Neural cell (in vitro differentiated cells): ENCODE results near the gene GON4L. TPM values are rescaled to one million over a fixed set of nuclear protein-coding genes. Genes with fewer than 3 reads are reported as not detected.
"Not testable (repeated sequence)": the region's sequence is repeated elsewhere in the genome, so short reads cannot be mapped to it uniquely, and the experiment has no call there.

ENCODE experiments used
- H2AFZ ChIP-seq: fragments of 200-600, 300-800 bp; sonication (generic), shearing (Covaris generic); 2 replicates; pipeline ENCODE4 v1.6.0; 2014; ENCODE audit warnings: low read depth, mild to moderate bottlenecking, antibody characterized with exemption, low read length, moderate library complexity
- H3F3A ChIP-seq: fragments of 200-600 bp; shearing (Covaris generic); 2 replicates; pipeline ENCODE4 v1.6.1; 2016; ENCODE audit warnings: mild to moderate bottlenecking, moderate library complexity, mixed read lengths, antibody characterized with exemption, low read length; ENCODE audit not compliant: insufficient read depth, poor library complexity, severe bottlenecking
- H3K27ac ChIP-seq: fragments of 200-600, 300-800 bp; sonication (generic), shearing (Covaris generic); 2 replicates; pipeline ENCODE4 v1.5.1; 2014; ENCODE audit warnings: mild to moderate bottlenecking, low read length, moderate library complexity
- H3K27me3 ChIP-seq: fragments of 300-800, 200-600 bp; sonication (generic), shearing (Covaris generic); 2 replicates; pipeline ENCODE4 v1.6.0; 2014; ENCODE audit warnings: mild to moderate bottlenecking, low read depth, low read length, moderate library complexity; ENCODE audit not compliant: insufficient read depth
- H3K36me3 ChIP-seq: fragments of 300-800, 200-600 bp; sonication (generic), shearing (Covaris generic); 2 replicates; pipeline ENCODE4 v1.5.1; 2014; ENCODE audit warnings: mild to moderate bottlenecking, antibody characterized with exemption, low read length, moderate library complexity; ENCODE audit not compliant: insufficient read depth
- H3K4me2 ChIP-seq: fragments of 300-800, 200-600 bp; sonication (generic), shearing (Covaris generic); 2 replicates; pipeline ENCODE4 v1.6.0; 2014; ENCODE audit warnings: mild to moderate bottlenecking, low read length
- H3K4me3 ChIP-seq: fragments of 300-800, 200-600 bp; sonication (generic), shearing (Covaris generic); 2 replicates; pipeline ENCODE4 v1.5.1; 2014; ENCODE audit warnings: mild to moderate bottlenecking, low read length, moderate library complexity
- H3K79me2 ChIP-seq: fragments of 200-600 bp; shearing (Covaris generic); replicated peaks from 2 replicates; pipeline ENCODE4 v1.6.0; 2014; ENCODE audit warnings: mild to moderate bottlenecking, low read length, moderate library complexity; ENCODE audit not compliant: insufficient read depth
- H3K9ac ChIP-seq: fragments of 300-800, 200-600 bp; sonication (generic), shearing (Covaris generic); 2 replicates; pipeline ENCODE4 v1.6.1; 2016; ENCODE audit warnings: mild to moderate bottlenecking, low read length, mixed read lengths
- H3K9me2 ChIP-seq: fragments of 200-600 bp; shearing (Covaris generic); 2 replicates; pipeline ENCODE4 v1.6.1; 2016; ENCODE audit warnings: mild to moderate bottlenecking, low read length, mixed read lengths; ENCODE audit not compliant: insufficient read depth
- H3K9me3 ChIP-seq: fragments of 200-600, 300-800 bp; sonication (generic), shearing (Covaris generic); 2 replicates; pipeline ENCODE4 v1.6.1; 2016; ENCODE audit warnings: mild to moderate bottlenecking, mixed run types, low read length, moderate library complexity, mixed read lengths
- H4K20me1 ChIP-seq: fragments of 200-600 bp; shearing (Covaris generic); 2 replicates; pipeline ENCODE4 v1.6.1; 2016; ENCODE audit warnings: mild to moderate bottlenecking, mixed run types; ENCODE audit not compliant: insufficient read depth
- EP300 ChIP-seq: fragments of 450-650 bp; conservative IDR thresholded peaks from 2 replicates; pipeline ENCODE4 v1.6.1; 2014; ENCODE audit warnings: antibody characterized with exemption, mild to moderate bottlenecking, moderate library complexity; ENCODE audit not compliant: poor library complexity, severe bottlenecking
- EZH2 ChIP-seq: fragments of 200-600, 300-800 bp; shearing (Covaris generic), sonication (generic); IDR thresholded peaks from 2 replicates; pipeline ENCODE4 v1.6.1; 2014; ENCODE audit warnings: antibody characterized with exemption, low read length, borderline replicate concordance, mild to moderate bottlenecking; ENCODE audit not compliant: insufficient read depth, poor library complexity, severe bottlenecking
- MXI1 ChIP-seq: fragments of 450-650 bp; conservative IDR thresholded peaks from 2 replicates; pipeline ENCODE4 v1.6.1; 2014; ENCODE audit warnings: antibody characterized with exemption, mild to moderate bottlenecking; ENCODE audit not compliant: poor library complexity, severe bottlenecking
- POLR2AphosphoS5 ChIP-seq: IDR thresholded peaks from 2 replicates; pipeline ENCODE4 v1.6.1; 2012
- SMC3 ChIP-seq: fragments of 450-650 bp; conservative IDR thresholded peaks from 2 replicates; pipeline ENCODE4 v1.6.1; 2014; ENCODE audit warnings: antibody characterized with exemption, mild to moderate bottlenecking, moderate library complexity; ENCODE audit not compliant: poor library complexity
- TAF1 ChIP-seq: IDR thresholded peaks from 2 replicates; pipeline ENCODE4 v1.6.1; 2012; ENCODE audit warnings: low read depth
- polyA plus RNA-seq: library from polyadenylated mRNA; depleted of rRNA; stranded (reverse); fragments of >200 nt; gene quantifications from 2 replicates; pipeline ENCODE4 v1.2.3, GENCODE V29; 2014
- TF ChIP-seq, protein P1 (sequence below): fragments of 450-650 bp; IDR thresholded peaks from 2 replicates; pipeline ENCODE4 v1.5.1; 2014; ENCODE audit warnings: antibody characterized with exemption, mild to moderate bottlenecking, moderate library complexity; ENCODE audit not compliant: poor library complexity, severe bottlenecking
- TF ChIP-seq, protein P2 (sequence below): IDR thresholded peaks from 2 replicates; pipeline ENCODE4 v1.6.1; 2012; ENCODE audit warnings: borderline replicate concordance

Gene GON4L
- polyA plus RNA-seq, 1 donor from 2014 or later: 30.2 TPM

DNA sequence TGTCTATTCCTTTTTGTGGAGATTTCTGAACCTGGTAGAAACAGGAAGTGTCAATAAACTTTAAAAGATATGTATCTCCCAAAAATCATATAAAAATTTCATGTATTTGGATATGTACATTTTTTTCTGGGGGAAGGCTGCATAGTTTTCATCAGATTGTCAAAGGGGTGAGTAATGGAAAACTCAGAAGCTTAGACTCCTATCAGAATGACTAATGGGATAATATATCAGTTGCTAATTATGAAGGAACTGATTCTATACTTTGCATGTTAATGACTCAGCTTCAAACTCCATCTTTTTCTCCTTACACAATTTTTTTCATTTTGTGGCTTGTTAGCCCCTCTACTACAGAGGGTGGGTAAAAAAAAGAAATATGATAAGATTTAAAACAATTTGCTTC, 55.9 kb downstream of the GON4L start:
- H3F3A ChIP-seq: no peaks in the 10 kb centered on the region
- no peaks in the 10 kb centered on the region for H4K20me1 ChIP-seq
- H3K4me2 ChIP-seq: no peak overlapping the region
- H3K9ac ChIP-seq: no peak overlapping the region
- H3K4me3 ChIP-seq: no peak overlapping the region
- TF ChIP-seq EZH2: no peak
- H3K27ac ChIP-seq: no peak overlapping the region
- H2AFZ ChIP-seq: no peak overlapping the region
- H3K9me3 ChIP-seq: no peaks in the 10 kb centered on the region
- no peaks in the 10 kb centered on the region for H3K79me2 ChIP-seq
- no peaks in the 10 kb centered on the region for H3K27me3 ChIP-seq
- H3K36me3 ChIP-seq: no peaks in the 10 kb centered on the region
- no peaks in the 10 kb centered on the region for H3K9me2 ChIP-seq

DNA sequence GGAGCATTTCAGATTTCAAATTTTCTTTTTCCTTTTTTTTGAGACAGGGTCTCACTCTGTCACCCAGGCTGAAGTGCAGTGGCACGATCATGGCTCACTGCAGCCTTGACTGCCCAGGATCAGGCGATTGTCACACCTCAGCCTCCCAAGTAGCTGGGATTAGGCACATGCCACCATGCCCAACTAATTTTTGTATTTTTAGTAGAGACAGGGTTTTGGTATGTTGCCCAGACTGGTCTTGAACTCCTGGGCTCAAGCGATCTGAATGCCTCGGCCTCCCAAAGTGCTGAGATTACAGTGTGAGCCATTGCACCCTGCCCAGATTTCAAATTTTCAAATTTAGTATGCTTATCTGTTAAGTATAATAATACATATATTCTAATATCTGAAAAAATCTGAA, 61.4 kb downstream of the GON4L start:
- not testable (repeated sequence) for H3K27ac ChIP-seq, H2AFZ ChIP-seq, H3K4me3 ChIP-seq, H3K36me3 ChIP-seq, H4K20me1 ChIP-seq, H3F3A ChIP-seq, H3K9me2 ChIP-seq, H3K27me3 ChIP-seq, H3K9me3 ChIP-seq, H3K4me2 ChIP-seq, H3K9ac ChIP-seq, H3K79me2 ChIP-seq

DNA sequence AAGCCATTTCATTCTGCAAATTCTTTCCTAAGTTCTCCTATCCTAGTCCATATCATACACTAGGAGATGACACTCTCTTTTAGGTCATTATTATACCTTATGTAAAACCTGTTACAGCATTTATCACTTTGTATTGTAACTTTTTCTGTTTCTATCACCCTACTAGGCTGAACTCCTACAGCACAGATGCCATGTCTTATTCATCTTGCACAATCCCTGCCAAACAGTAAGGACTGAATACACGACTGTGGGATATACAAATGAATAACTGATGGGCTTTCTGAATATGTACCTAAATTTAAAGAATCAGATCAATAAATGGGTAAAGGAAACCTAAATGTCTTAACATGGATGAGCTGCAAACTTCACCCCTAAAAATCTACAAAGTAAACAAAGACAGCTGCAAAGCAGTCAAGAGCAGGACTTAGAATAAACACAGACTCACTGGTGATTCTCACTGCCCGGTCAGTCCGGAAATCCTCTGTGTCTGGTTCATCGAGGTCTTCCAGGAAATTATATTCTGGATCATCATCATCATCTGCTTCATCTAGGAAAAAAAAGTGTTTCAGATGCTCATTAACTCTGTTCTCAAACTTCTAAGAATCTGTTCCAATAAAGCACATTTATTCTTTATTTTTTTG, 62.3 kb downstream of the GON4L start:
- H3K9ac ChIP-seq: no peak overlapping the region
- no peak overlapping the region for H3K4me2 ChIP-seq
- no peaks in the 10 kb centered on the region for H3K9me3 ChIP-seq
- no peaks in the 10 kb centered on the region for H4K20me1 ChIP-seq
- H3K27me3 ChIP-seq: no peaks in the 10 kb centered on the region
- no peak overlapping the region for H2AFZ ChIP-seq
- no peaks in the 10 kb centered on the region for H3K79me2 ChIP-seq
- H3F3A ChIP-seq: no peaks in the 10 kb centered on the region
- TF ChIP-seq EP300: no peak
- no peak for TF ChIP-seq SMC3
- no peak for TF ChIP-seq EZH2
- TF ChIP-seq, protein P1, sequence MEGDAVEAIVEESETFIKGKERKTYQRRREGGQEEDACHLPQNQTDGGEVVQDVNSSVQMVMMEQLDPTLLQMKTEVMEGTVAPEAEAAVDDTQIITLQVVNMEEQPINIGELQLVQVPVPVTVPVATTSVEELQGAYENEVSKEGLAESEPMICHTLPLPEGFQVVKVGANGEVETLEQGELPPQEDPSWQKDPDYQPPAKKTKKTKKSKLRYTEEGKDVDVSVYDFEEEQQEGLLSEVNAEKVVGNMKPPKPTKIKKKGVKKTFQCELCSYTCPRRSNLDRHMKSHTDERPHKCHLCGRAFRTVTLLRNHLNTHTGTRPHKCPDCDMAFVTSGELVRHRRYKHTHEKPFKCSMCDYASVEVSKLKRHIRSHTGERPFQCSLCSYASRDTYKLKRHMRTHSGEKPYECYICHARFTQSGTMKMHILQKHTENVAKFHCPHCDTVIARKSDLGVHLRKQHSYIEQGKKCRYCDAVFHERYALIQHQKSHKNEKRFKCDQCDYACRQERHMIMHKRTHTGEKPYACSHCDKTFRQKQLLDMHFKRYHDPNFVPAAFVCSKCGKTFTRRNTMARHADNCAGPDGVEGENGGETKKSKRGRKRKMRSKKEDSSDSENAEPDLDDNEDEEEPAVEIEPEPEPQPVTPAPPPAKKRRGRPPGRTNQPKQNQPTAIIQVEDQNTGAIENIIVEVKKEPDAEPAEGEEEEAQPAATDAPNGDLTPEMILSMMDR: no peak
- no peak for TF ChIP-seq POLR2AphosphoS5
- TF ChIP-seq MXI1: no peak
- TF ChIP-seq TAF1: no peak
- TF ChIP-seq, protein P2, sequence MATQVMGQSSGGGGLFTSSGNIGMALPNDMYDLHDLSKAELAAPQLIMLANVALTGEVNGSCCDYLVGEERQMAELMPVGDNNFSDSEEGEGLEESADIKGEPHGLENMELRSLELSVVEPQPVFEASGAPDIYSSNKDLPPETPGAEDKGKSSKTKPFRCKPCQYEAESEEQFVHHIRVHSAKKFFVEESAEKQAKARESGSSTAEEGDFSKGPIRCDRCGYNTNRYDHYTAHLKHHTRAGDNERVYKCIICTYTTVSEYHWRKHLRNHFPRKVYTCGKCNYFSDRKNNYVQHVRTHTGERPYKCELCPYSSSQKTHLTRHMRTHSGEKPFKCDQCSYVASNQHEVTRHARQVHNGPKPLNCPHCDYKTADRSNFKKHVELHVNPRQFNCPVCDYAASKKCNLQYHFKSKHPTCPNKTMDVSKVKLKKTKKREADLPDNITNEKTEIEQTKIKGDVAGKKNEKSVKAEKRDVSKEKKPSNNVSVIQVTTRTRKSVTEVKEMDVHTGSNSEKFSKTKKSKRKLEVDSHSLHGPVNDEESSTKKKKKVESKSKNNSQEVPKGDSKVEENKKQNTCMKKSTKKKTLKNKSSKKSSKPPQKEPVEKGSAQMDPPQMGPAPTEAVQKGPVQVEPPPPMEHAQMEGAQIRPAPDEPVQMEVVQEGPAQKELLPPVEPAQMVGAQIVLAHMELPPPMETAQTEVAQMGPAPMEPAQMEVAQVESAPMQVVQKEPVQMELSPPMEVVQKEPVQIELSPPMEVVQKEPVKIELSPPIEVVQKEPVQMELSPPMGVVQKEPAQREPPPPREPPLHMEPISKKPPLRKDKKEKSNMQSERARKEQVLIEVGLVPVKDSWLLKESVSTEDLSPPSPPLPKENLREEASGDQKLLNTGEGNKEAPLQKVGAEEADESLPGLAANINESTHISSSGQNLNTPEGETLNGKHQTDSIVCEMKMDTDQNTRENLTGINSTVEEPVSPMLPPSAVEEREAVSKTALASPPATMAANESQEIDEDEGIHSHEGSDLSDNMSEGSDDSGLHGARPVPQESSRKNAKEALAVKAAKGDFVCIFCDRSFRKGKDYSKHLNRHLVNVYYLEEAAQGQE: no peak
- H3K36me3 ChIP-seq: no peaks in the 10 kb centered on the region
- H3K9me2 ChIP-seq: no peaks in the 10 kb centered on the region
- H3K27ac ChIP-seq: no peak overlapping the region
- no peak overlapping the region for H3K4me3 ChIP-seq
